H9 (cell line): ENCODE data around the gene NPLOC4. TPM values are rescaled to one million over a fixed set of nuclear protein-coding genes. Genes with fewer than 3 reads are reported as not detected.

ENCODE experiments used
- DNase-seq: peaks from one replicate; pipeline ENCODE4 v3.0.0-alpha.2; 2017
- H2AFZ ChIP-seq: one replicate; pipeline ENCODE4 v1.6.1; 2013; ENCODE audit warnings: mild to moderate bottlenecking, low read length, control low read depth, moderate library complexity
- H2AK5ac ChIP-seq: 2 replicates; pipeline ENCODE4 v1.6.1; 2013; ENCODE audit warnings: low read length, control low read depth, mixed read lengths; ENCODE audit not compliant: insufficient read length
- H2BK120ac ChIP-seq: one replicate; pipeline ENCODE4 v1.6.1; 2013; ENCODE audit warnings: low read depth, mild to moderate bottlenecking, low read length, control low read depth, inconsistent platforms; ENCODE audit not compliant: poor library complexity, severe bottlenecking
- H2BK12ac ChIP-seq: 2 replicates; pipeline ENCODE4 v1.6.1; 2013; ENCODE audit warnings: low read length, control low read depth, mixed read lengths, low read depth; ENCODE audit not compliant: insufficient read length
- H2BK15ac ChIP-seq: 2 replicates; pipeline ENCODE4 v1.6.1; 2013; ENCODE audit warnings: low read depth, low read length, control low read depth
- H2BK20ac ChIP-seq: one replicate; pipeline ENCODE4 v1.6.1; 2013; ENCODE audit warnings: low read depth, mild to moderate bottlenecking, low read length, control low read depth, inconsistent platforms; ENCODE audit not compliant: poor library complexity, severe bottlenecking
- H2BK5ac ChIP-seq: 2 replicates; pipeline ENCODE4 v1.6.1; 2013; ENCODE audit warnings: low read length, control low read depth, mixed read lengths; ENCODE audit not compliant: insufficient read length
- H3K14ac ChIP-seq: 2 replicates; pipeline ENCODE4 v1.6.1; 2013; ENCODE audit warnings: low read length, control low read depth; ENCODE audit not compliant: insufficient read depth
- H3K18ac ChIP-seq: 2 replicates; pipeline ENCODE4 v1.6.1; 2013; ENCODE audit warnings: low read depth, mild to moderate bottlenecking, mixed read lengths, low read length, control low read depth; ENCODE audit not compliant: insufficient read length
- H3K23ac ChIP-seq: 2 replicates; pipeline ENCODE4 v1.6.1; 2013; ENCODE audit warnings: low read length, control low read depth, mixed read lengths, low read depth; ENCODE audit not compliant: insufficient read length
- H3K23me2 ChIP-seq: 2 replicates; pipeline ENCODE4 v1.6.1; 2013; ENCODE audit warnings: low read depth, mild to moderate bottlenecking, mixed read lengths, low read length, control low read depth; ENCODE audit not compliant: insufficient read length, poor library complexity, severe bottlenecking
- H3K27ac ChIP-seq: 2 replicates; pipeline ENCODE4 v1.5.1; 2013; ENCODE audit warnings: low read length, control low read depth, mixed read lengths, low read depth; ENCODE audit not compliant: insufficient read length
- H3K27me3 ChIP-seq: 2 replicates; pipeline ENCODE4 v1.6.1; 2013; ENCODE audit warnings: low read length, control low read depth, inconsistent platforms; ENCODE audit not compliant: insufficient read depth
- H3K4ac ChIP-seq: 2 replicates; pipeline ENCODE4 v1.6.1; 2013; ENCODE audit warnings: low read depth, mild to moderate bottlenecking, control low read depth, inconsistent platforms, low read length, moderate library complexity
- H3K4me1 ChIP-seq: 2 replicates; pipeline ENCODE4 v1.6.1; 2013; ENCODE audit warnings: low read length, control low read depth, inconsistent platforms; ENCODE audit not compliant: insufficient read depth
- H3K4me2 ChIP-seq: 2 replicates; pipeline ENCODE4 v1.6.1; 2013; ENCODE audit warnings: low read length, control low read depth, mixed read lengths; ENCODE audit not compliant: insufficient read length, insufficient read depth
- H3K56ac ChIP-seq: 2 replicates; pipeline ENCODE4 v1.6.1; 2013; ENCODE audit warnings: low read depth, mild to moderate bottlenecking, mixed read lengths, low read length, control low read depth; ENCODE audit not compliant: insufficient read length
- H3K79me1 ChIP-seq: 2 replicates; pipeline ENCODE4 v1.6.1; 2013; ENCODE audit warnings: low read depth, mild to moderate bottlenecking, moderate library complexity, low read length, control low read depth, inconsistent platforms; ENCODE audit not compliant: insufficient read depth, poor library complexity, severe bottlenecking
- H3K79me2 ChIP-seq: 2 replicates; pipeline ENCODE4 v1.6.1; 2013; ENCODE audit warnings: low read length, control low read depth, inconsistent platforms; ENCODE audit not compliant: insufficient read depth
- H3K9ac ChIP-seq: 2 replicates; pipeline ENCODE4 v1.6.1; 2013; ENCODE audit warnings: low read length, control low read depth, mixed read lengths; ENCODE audit not compliant: insufficient read length; ENCODE audit errors: extremely low read depth
- H3K9me3 ChIP-seq: one replicate; pipeline ENCODE4 v1.6.1; 2013; ENCODE audit warnings: low read depth, low read length, inconsistent platforms; ENCODE audit not compliant: control insufficient read depth
- H3T11ph ChIP-seq: one replicate; pipeline ENCODE4 v1.6.1; 2013; ENCODE audit warnings: mild to moderate bottlenecking, low read length, control low read depth, inconsistent platforms
- H4K20me1 ChIP-seq: one replicate; pipeline ENCODE4 v1.6.1; 2013; ENCODE audit not compliant: control insufficient read depth, insufficient read length, insufficient read depth
- H4K5ac ChIP-seq: 2 replicates; pipeline ENCODE4 v1.6.1; 2013; ENCODE audit warnings: low read depth, mild to moderate bottlenecking, mixed read lengths, low read length, control low read depth; ENCODE audit not compliant: insufficient read length
- H4K8ac ChIP-seq: replicated peaks from 2 replicates; pipeline ENCODE4 v1.6.1; 2013; ENCODE audit warnings: low read length, control low read depth, mixed read lengths, low read depth; ENCODE audit not compliant: insufficient read length
- H4K91ac ChIP-seq: 2 replicates; pipeline ENCODE4 v1.6.1; 2013; ENCODE audit warnings: low read depth, mild to moderate bottlenecking, moderate library complexity, mixed read lengths, low read length, control low read depth; ENCODE audit not compliant: insufficient read length
- H3K27ac Mint-ChIP-seq, 3 experiments: 2 replicates in 2 of 3; 3 replicates in 1 of 3; pipeline ENCODE4 v1.8.0; 2020 to 2021; ENCODE audit warnings: mixed read lengths in 3 of 3, mild to moderate bottlenecking in 1 of 3, moderate library complexity in 1 of 3
- H3K27me3 Mint-ChIP-seq: 2 replicates; pipeline ENCODE4 v1.8.0; 2021; ENCODE audit warnings: low read depth, mild to moderate bottlenecking, moderate library complexity, mixed read lengths
- H3K36me3 Mint-ChIP-seq, 3 experiments: 2 replicates in 2 of 3; 3 replicates in 1 of 3; pipeline ENCODE4 v1.8.0; 2020 to 2021; ENCODE audit warnings: low read depth in 3 of 3, mixed read lengths in 3 of 3; ENCODE audit not compliant: insufficient read depth in 1 of 3
- H3K4me1 Mint-ChIP-seq, 2 experiments: 2 replicates each; pipeline ENCODE4 v1.8.0; 2020; ENCODE audit warnings: mixed read lengths in 2 of 2
- H3K4me3 Mint-ChIP-seq, 2 experiments: 2 replicates in 1 of 2; 3 replicates in 1 of 2; pipeline ENCODE4 v1.8.0; 2020 to 2021; ENCODE audit warnings: mild to moderate bottlenecking in 2 of 2, mixed read lengths in 2 of 2, moderate library complexity in 1 of 2
- H3K9me3 Mint-ChIP-seq, 2 experiments: 2 replicates in 1 of 2; 3 replicates in 1 of 2; pipeline ENCODE4 v1.8.0; 2020; ENCODE audit warnings: mild to moderate bottlenecking in 2 of 2, mixed read lengths in 2 of 2, moderate library complexity in 1 of 2
- WGBS: extraction: QIAGEN DNeasy Blood & Tissue Kit; methylation state at CpG from one replicate; pipeline ENCODE4 v1.1.7; 2013; ENCODE audit warnings: missing lambda C conversion rate, low lambda C conversion rate, mixed read lengths; ENCODE audit not compliant: insufficient read length; ENCODE audit errors: extremely low coverage; 5-methylcytosine and 5-hydroxymethylcytosine counted together
- total RNA-seq: library from RNA; stranded (reverse); gene quantifications from 2 replicates; pipeline ENCODE4 v1.2.1, GENCODE V29; 2021
- TF ChIP-seq, protein P1 (sequence below): fragments of 200-600 bp; sonication (generic); conservative IDR thresholded peaks from 3 replicates; pipeline ENCODE4 v1.8.0; 2021; ENCODE audit warnings: antibody characterized with exemption, mild to moderate bottlenecking

The NPLOC4 gene
- total RNA-seq, 1 experiment from 2014 or later = 103 TPM

DNA sequence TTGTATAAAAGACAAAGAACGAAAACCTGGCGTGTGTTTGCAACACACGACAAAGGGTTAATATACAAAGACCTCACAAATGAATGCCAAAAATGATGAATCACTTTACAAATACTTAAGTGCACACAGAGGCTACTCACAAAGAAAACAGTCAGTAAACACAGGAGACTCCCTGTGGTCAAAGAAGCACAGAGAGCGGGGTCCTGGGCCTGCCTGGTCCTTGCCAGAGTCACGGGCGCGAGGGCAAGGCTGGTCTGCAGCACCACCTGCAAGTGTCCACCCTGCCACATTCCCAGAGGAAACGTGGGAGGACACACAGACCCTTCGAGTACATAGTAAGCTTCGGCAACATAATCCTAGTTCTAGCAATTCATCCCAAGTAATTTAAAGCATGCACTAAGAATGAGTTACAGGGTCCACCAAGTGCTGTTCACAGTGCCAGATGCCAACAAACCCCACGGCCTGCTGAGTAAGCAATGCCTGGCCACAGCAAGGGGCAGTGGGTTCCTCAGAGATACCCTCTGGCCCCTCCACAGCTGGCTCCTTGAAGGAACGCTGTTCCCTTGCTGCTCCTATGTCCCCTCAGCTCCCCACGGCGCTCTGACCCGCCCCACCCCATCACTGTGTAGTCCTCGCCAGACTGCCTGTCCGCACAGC, 60.2 kb downstream of the NPLOC4 start:
- Histone ChIP-seq H2BK20ac (no peak overlapping the region), H3K9me3 (no peaks in the 10 kb centered on the region), H2AFZ (no peak overlapping the region), H3K4ac (no peak overlapping the region), H3T11ph (no peak overlapping the region), H2AK5ac (no peak overlapping the region), H4K91ac (no peak overlapping the region), H3K4me2 (no peak overlapping the region), H3K14ac (no peak overlapping the region), H3K27me3 (no peaks in the 10 kb centered on the region), H4K20me1 (peaks cover 2% of the 10 kb centered on the region), H2BK15ac (no peak overlapping the region), H2BK12ac (no peak overlapping the region), H3K9ac (no peak overlapping the region), H3K4me1 (no peaks in the 10 kb centered on the region), H3K23ac (no peak overlapping the region), H4K5ac (no peak overlapping the region), H3K27ac (no peak overlapping the region), H3K18ac (no peak overlapping the region), H3K79me2 (no peaks in the 10 kb centered on the region), H3K23me2 (no peaks in the 10 kb centered on the region), H2BK5ac (no peak overlapping the region), H4K8ac (no peak overlapping the region), H3K56ac (no peak overlapping the region), H2BK120ac (no peak overlapping the region), H3K79me1 (no peaks in the 10 kb centered on the region)
- Mint-ChIP-seq H3K27me3 (peaks cover 3% of the 10 kb centered on the region), H3K4me1 (no peaks in the 10 kb centered on the region), H3K27ac (peak overlapping the region in 1 of 3 experiments; percentile 93; a peak in 3 of 7 replicates), H3K36me3 (peaks cover 28 to 77% (median 70%) of the 10 kb centered on the region in 3 experiments), H3K4me3 (no peak overlapping the region), H3K9me3 (no peaks in the 10 kb centered on the region)
- no CpG with 5 or more reads among the region's 17 CpGs for WGBS
- TF ChIP-seq, protein P1, sequence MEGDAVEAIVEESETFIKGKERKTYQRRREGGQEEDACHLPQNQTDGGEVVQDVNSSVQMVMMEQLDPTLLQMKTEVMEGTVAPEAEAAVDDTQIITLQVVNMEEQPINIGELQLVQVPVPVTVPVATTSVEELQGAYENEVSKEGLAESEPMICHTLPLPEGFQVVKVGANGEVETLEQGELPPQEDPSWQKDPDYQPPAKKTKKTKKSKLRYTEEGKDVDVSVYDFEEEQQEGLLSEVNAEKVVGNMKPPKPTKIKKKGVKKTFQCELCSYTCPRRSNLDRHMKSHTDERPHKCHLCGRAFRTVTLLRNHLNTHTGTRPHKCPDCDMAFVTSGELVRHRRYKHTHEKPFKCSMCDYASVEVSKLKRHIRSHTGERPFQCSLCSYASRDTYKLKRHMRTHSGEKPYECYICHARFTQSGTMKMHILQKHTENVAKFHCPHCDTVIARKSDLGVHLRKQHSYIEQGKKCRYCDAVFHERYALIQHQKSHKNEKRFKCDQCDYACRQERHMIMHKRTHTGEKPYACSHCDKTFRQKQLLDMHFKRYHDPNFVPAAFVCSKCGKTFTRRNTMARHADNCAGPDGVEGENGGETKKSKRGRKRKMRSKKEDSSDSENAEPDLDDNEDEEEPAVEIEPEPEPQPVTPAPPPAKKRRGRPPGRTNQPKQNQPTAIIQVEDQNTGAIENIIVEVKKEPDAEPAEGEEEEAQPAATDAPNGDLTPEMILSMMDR = no peak
- DNase-seq = peak; percentile 25
